Measurements from ENCODE around the gene MAD1L1. TPM values are rescaled to one million over a fixed set of nuclear protein-coding genes. Genes with fewer than 3 reads are reported as not detected.

Gene MAD1L1
- total RNA-seq, 3 donors from 2014 or later: 25.3 to 31.2 (median 26.2) TPM

DNA sequence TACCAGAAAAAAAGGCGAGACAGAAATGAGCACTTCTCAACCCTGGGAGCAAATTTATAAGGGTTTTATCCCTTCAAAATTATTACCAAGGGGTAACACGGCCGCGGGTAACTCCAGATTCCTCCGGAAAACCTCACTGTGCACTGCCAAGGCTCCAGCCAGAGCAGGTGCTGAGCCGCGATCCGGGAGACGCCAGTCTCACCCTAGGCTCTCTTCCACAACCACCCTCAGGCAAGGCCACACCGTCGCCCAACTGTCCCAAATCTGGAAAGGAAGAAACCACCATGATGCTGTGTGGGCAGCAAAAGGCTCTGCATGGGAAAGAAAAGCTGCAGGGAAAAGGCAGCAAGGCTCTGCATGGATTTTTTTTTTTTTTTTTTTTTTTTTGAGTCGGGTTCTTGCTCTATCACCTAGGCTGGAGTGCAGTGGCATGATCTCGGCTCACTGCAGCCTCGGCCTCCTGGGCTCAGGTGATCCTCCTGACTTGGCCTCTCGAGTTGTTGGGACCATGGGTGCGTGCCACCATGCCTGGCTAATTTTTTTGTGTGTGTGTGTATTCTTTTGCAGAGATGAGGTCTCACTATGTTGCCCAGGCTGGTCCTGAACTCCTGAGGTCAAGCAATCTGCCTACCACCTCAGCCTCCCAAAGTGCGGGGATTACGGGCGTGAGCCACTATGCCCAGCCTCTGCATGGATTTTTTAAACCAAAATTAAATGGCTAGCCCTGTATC lies 39.0 kb downstream of the MAD1L1 start:
- H3K4me3 ChIP-seq: no peak overlapping the region
- no peak for ATAC-seq
- no peaks in the 10 kb centered on the region for H3K36me3 ChIP-seq (ENCODE audit: low read depth)
- H3K4me1 ChIP-seq (ENCODE audit: low read depth): no peaks in the 10 kb centered on the region
- TF ChIP-seq CTCF (IDR thresholded peaks at IDR 0.05): no peak
- intact Hi-C loops (cut with DNase I, micrococcal nuclease): no loop called here
- DNase-seq: no peak
- H3K9me3 ChIP-seq: peaks cover 11% of the 10 kb centered on the region

- intact Hi-C loops (cut with DNase I, micrococcal nuclease): no loop called here
- H3K9me3 ChIP-seq: peaks cover 11% of the 10 kb centered on the region
Measured at GRCh38 chr7:2192831-2193534, 39.8 kb downstream of the MAD1L1 start.

GRCh38 chr7:2191016-2191415 lies 41.7 kb downstream of the MAD1L1 start:
- H3K4me1 ChIP-seq (ENCODE audit: low read depth): no peaks in the 10 kb centered on the region
- ATAC-seq (no peak), DNase-seq (no peak)
- H3K9me3 ChIP-seq: peaks cover 10% of the 10 kb centered on the region
- no peaks in the 10 kb centered on the region for H3K36me3 ChIP-seq (ENCODE audit: low read depth)
- no peak for TF ChIP-seq CTCF (IDR thresholded peaks at IDR 0.05)
- intact Hi-C loops (cut with DNase I, micrococcal nuclease): no loop called here
- no peak overlapping the region for H3K4me3 ChIP-seq

More at GRCh38 chr7:2192831-2193534, 39.8 kb downstream of the MAD1L1 start:
- no peak for ATAC-seq
- Histone ChIP-seq H3K36me3 (ENCODE audit: low read depth) (no peaks in the 10 kb centered on the region), H3K4me3 (no peak overlapping the region), H3K4me1 (ENCODE audit: low read depth) (no peaks in the 10 kb centered on the region)
- TF ChIP-seq CTCF (IDR thresholded peaks at IDR 0.05): no peak
- DNase-seq: no peak

- intact Hi-C loops (cut with DNase I, micrococcal nuclease): no loop called here
- Histone ChIP-seq H3K36me3 (ENCODE audit: low read depth) (no peaks in the 10 kb centered on the region), H3K4me1 (ENCODE audit: low read depth) (no peaks in the 10 kb centered on the region), H3K9me3 (peaks cover 5% of the 10 kb centered on the region), H3K4me3 (no peak overlapping the region)
- DNase-seq: no peak
- ATAC-seq: no peak
- no peak for TF ChIP-seq CTCF (IDR thresholded peaks at IDR 0.05)
Measured at GRCh38 chr7:2190531-2190930, 42.2 kb downstream of the MAD1L1 start.

GRCh38 chr7:2186166-2186565 lies 46.6 kb downstream of the MAD1L1 start:
- ATAC-seq (no peak), DNase-seq (no peak)
- Histone ChIP-seq H3K9me3 (no peaks in the 10 kb centered on the region), H3K4me1 (ENCODE audit: low read depth) (no peaks in the 10 kb centered on the region), H3K4me3 (no peak overlapping the region), H3K36me3 (ENCODE audit: low read depth) (no peaks in the 10 kb centered on the region)
- intact Hi-C loops (cut with DNase I, micrococcal nuclease): no loop called here
- no peak for TF ChIP-seq CTCF (IDR thresholded peaks at IDR 0.05)
